CD4-positive, alpha-beta T cell treated with Interleukin-6 at 100 ng/mL for 8 hours (primary cell): Measurements from ENCODE around the gene MKX.

Experiments used
- DNase-seq: peaks from one replicate; pipeline ENCODE4 v3.0.0-alpha.2; 2020; ENCODE audit warnings: mixed read lengths, low spot score

MKX gene

GRCh38 chr10:27646604-27647175 is 98.9 kb downstream of the MKX start:
- no peak for DNase-seq

GRCh38 chr10:27646194-27646593 is 99.4 kb downstream of the MKX start:
- DNase-seq: no peak

GRCh38 chr10:27644307-27644939 is 101.2 kb downstream of the MKX start:
- DNase-seq: no peak

- no peak for DNase-seq
Observed at GRCh38 chr10:27643301-27643700, 102.3 kb downstream of the MKX start.

GRCh38 chr10:27642023-27642589 is 103.5 kb downstream of the MKX start:
- no peak for DNase-seq

GRCh38 chr10:27638071-27638750 is 107.4 kb downstream of the MKX start:
- no peak for DNase-seq

- DNase-seq: no peak
Observed at GRCh38 chr10:27637601-27638000, 108.0 kb downstream of the MKX start.

GRCh38 chr10:27636816-27637215 is 108.8 kb downstream of the MKX start:
- DNase-seq: no peak

- no peak for DNase-seq
Observed at GRCh38 chr10:27635699-27636270, 109.8 kb downstream of the MKX start.

GRCh38 chr10:27635290-27635689 is 110.3 kb downstream of the MKX start:
- DNase-seq: no peak

GRCh38 chr10:27628621-27629020 is 117.0 kb downstream of the MKX start:
- no peak for DNase-seq

- no peak for DNase-seq
Observed at GRCh38 chr10:27626890-27627289, 118.7 kb downstream of the MKX start.

- DNase-seq: no peak
Observed at GRCh38 chr10:27625452-27626211, 120.0 kb downstream of the MKX start.

- no peak for DNase-seq
Observed at GRCh38 chr10:27624941-27625340, 120.7 kb downstream of the MKX start.
